ENCODE results near the gene CRTC1.
"Not testable (repeated sequence)": the region's sequence is repeated elsewhere in the genome, so short reads cannot be mapped to it uniquely, and the experiment has no call there.

The CRTC1 gene

DNA sequence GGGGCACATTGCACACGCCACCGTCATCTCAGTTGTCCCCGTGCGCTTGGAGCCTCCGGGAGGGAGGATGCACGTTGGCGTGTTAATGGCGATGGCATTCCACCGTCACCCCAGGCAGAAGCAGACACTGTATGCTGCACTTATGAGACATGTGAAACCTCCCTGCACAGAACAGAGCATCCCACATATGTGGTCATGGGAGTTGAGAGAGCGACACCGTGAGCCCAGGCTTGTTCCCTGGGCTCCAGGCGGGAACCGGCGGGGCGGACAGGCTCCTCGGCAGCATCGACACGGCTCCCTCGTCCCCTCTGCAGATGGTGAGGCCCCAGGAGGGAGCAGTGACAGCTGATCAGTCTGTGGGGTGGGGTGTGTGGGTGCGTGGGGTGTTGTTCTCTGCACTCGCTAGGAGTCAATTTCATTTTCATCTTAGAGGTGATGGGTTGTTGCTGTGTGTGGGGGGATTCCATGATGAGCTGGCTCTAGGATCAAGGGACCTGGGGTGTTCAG is 40.4 kb downstream of the CRTC1 start:
- in situ Hi-C loops (cut with HindIII; ENCODE audit: low sequenced_read_pairs) = no loop called here

DNA sequence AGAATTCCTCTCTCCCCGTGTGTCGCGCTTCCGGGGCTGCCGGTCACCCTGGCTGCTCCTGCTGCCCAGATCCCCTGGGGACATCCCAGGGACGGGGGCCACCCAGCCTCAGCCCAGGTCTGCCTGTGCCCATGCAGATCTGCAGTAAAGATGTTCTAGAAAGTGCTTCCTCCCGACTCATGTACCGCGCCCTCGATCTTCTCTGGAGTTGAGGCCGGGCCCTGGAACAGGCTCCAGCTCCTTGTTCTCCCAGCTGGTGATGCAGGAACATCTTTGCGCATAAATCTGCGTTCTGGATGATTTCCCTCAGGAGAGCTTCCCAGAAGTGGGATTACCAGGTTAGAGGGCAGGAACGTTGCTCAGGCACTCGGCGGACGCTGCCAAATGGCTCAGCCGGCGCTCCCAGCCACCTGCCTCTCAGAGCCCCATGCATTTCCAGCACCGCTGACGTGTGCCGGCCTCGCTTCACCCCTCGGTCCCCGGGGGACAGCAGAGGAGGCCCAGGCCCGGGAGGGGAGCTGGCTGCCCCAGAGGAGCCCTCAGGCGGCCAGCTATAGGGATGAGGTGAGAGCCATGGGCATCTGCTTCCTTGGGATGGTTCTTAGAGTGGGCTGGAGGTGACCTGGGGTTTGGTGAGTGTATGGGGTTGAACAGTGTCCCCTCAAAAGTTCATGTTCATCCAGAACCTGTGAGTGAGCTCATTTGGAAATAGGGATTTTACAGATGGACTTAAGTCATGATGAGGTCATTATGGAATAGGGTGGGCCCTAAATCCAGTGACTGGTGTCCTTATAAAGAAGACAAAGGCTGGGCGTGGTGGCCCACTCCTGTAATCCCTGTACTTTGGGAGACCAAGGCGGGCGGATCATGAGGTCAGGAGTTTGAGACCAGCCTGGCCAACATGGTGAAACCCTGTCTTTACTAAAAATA is 42.6 kb downstream of the CRTC1 start:
- in situ Hi-C loops (cut with HindIII; ENCODE audit: low sequenced_read_pairs) = no loop called here

DNA sequence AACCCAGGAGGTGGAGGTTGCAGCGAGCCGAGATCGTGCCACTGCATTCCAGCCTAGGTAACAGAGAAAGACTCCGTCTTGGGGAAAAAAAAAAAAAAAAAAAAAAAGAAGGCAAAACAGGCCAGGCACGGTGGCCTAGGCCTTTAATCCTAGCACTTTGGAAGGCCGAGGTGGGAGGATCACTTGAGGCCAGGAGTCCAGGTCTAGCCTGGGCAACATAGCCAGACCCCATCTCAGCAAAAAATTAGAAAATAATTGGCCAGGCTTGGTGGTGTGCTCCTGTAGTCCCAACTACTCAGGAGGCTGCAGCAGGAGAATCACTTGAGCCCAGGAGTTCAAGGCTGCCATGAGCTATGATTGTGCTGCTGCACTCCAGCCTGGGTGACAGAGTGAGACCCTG is 43.4 kb downstream of the CRTC1 start:
- in situ Hi-C loops (cut with HindIII; ENCODE audit: low sequenced_read_pairs) = no loop called here

DNA sequence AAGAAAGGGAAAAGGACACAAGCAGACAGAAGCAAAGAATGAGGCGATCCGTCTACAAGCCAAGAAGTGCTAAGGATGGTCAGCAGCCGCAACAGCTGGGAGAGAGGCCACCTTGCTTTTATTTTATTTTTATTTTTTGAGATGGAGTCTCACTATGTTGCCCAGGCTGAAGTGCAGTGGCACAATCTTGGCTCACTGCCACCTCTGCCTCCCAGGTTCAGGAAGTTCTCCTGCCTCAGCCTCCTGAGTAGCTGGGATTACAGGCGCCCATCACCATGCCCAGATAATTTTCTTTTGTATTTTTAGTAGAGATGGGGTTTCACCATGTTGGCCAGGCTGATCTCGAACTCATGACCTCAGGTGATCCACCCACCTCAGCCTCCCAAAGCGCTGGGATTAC is 44.1 kb downstream of the CRTC1 start:
- in situ Hi-C loops (cut with HindIII; ENCODE audit: low sequenced_read_pairs) = not testable (repeated sequence)

DNA sequence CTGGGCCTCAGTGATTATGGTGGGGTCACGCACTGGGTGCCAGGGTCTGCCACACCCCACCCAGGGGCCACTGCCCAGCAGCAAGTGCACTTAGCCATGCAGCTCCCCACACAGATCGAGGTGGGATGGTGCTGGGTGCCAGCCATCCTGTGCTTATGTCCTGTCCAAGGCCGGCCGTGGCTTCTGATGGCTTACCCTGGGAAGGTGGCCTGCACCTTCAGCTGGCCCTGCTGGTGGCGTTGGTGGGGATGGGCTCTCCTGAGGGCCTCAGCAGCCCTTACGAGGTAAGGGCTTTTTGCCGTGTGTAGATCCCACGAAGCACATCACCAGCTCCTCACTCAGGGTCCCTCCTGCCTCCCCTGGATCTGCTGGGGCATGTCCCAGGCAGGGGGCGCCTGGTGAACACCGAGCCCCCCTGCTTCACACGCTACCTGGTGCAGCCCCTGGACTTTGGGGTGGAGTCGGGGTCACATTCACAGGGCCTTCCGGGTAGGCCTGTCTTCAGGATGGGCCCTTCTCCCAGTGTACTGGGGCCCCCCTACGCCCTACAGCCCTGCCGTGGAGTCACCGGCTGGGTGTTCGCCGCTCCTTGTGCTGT is 46.6 kb downstream of the CRTC1 start:
- in situ Hi-C loops (cut with HindIII; ENCODE audit: low sequenced_read_pairs) = no loop called here

DNA sequence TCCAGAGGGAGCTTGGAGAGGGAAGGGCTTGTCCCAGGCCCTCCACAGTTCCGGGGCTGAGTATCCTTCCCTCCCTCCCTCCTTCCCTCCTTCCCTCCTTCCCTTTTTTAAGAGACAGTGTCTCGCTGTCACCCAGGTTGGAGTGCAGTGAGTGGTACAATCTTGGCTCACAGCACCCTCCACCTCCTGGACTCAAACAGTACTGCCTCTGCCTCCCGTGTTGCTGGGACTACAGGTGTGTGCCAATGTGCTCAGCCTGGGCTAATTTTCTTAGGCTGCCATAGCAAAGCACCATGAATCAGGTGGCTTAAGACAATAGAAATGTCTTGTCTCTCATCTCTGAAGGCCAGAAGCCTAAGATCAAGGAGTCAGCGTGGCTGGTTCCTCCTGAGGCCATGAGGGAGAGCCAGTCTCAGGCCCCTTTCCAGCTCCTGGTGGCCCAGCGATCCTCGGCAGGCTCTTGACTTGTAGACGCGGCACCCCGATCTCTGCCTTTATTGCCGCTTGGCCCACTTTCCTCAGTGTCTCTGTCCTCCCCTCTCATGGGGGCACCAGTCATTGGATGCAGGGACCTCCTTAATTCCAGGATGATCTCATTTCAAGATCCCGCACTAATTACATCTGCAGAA is 47.5 kb downstream of the CRTC1 start:
- in situ Hi-C loops (cut with HindIII; ENCODE audit: low sequenced_read_pairs) = no loop called here

DNA sequence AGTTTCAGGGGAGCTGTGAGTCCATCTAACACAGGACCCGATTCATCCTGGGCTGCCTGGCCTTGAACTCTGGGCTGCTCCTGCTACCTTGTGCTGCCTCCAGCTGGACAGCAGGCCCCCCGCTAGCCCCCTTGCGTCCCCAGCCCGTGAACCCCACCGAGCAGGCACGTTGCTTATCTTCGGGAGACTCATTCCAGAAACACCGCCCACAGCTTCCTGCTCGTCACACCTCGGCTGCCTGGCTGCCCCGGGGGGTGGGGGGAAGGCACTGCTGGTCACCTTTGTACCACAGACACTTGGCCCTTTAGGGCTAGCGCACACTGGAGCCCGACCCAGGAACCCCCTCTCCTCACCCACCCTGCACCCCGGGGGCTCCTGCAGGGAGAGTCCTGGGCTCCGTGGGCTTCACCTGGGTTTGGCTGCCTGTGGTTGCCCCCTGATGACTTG is 48.1 kb downstream of the CRTC1 start:
- in situ Hi-C loops (cut with HindIII; ENCODE audit: low sequenced_read_pairs) = no loop called here

DNA sequence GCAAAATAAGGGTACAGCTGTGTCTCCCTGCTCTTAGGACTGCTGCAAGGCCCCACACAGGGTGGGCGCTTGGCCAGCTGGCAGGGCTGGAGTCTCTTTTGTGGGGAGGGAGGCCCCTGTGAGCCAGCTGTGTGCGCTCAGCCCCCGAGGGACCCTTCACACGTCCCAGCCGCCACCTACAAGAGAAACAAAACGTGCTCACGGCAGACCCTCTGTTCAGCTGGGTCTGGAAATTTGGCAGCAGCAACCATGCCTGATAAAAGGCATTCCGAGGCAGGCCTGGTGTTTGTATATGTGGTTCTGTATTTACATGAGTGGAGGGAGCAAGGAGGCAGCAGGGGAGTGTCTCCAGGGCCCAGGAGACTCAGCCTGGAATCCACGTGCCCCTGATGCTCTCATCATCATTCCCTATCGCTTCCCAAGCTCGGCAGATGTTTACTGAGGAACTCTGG is 49.7 kb downstream of the CRTC1 start:
- in situ Hi-C loops (cut with HindIII; ENCODE audit: low sequenced_read_pairs) = no loop called here

DNA sequence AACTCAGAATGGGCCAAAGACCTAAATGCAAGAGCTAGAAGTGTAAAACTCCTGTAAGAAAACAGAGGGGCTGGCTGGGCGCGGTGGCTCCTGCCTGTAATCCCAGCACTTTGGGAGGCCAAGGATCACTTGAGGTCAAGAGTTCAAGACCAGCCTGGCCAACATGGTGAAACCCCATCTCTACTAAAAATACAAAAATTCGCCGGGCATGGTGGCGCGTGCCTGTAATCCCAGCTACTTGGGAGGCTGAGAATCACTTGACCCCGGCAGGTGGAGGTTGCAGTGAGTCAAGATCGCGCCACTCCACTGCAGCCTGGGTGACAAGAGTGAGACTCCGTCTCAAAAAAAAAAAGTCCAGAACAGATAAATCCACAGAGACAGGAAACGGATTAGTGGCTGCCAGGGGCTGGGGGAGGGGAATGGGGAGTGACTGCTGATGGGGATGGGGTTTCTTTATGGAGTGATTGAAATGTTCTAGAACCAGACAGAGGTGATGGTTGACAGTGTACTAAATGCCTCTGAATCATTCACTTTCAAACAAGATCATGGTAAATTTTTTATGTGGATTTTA is 50.4 kb downstream of the CRTC1 start:
- in situ Hi-C loops (cut with HindIII; ENCODE audit: low sequenced_read_pairs) = not testable (repeated sequence)

DNA sequence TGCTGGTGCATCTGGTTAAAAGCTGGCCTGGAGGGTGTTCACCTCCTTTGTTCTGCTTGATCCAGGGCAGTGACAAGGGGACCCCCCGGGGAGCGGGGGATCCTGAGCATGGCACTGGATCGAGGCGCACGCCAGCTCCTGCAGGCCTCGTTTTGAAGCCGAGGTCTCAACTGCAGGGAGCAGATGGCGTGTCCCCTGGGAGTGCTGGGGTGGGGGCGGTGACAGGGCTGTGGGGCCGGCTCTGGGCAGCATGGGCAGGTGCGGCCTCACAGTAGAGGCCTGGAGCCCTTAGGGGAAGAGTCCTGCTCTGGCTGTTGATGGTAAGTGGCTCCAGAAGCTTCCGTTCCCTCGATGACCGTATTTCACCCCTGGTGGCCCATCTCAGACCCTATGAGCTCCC is 51.8 kb downstream of the CRTC1 start:
- in situ Hi-C loops (cut with HindIII; ENCODE audit: low sequenced_read_pairs) = no loop called here

DNA sequence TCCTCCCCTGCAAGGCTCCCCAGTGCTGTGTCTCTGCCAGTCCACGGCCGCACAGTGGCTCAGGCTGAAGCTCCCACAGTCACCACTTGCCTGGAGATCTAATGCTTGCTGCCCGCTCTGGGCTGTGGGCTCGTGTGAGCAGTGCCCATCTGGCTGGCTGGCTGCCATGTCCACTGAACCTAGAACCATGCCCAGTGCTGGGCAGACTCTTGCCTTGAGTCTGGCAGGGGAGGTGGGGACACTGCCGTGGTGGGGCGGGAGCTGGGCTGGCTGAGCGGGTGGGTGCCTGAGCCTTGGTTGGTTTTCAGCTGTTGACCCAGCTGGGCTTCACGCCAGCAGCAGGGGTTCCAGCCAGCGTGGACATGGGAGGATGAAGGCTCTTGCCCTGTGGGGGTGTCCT is 52.3 kb downstream of the CRTC1 start:
- in situ Hi-C loops (cut with HindIII; ENCODE audit: low sequenced_read_pairs) = no loop called here

DNA sequence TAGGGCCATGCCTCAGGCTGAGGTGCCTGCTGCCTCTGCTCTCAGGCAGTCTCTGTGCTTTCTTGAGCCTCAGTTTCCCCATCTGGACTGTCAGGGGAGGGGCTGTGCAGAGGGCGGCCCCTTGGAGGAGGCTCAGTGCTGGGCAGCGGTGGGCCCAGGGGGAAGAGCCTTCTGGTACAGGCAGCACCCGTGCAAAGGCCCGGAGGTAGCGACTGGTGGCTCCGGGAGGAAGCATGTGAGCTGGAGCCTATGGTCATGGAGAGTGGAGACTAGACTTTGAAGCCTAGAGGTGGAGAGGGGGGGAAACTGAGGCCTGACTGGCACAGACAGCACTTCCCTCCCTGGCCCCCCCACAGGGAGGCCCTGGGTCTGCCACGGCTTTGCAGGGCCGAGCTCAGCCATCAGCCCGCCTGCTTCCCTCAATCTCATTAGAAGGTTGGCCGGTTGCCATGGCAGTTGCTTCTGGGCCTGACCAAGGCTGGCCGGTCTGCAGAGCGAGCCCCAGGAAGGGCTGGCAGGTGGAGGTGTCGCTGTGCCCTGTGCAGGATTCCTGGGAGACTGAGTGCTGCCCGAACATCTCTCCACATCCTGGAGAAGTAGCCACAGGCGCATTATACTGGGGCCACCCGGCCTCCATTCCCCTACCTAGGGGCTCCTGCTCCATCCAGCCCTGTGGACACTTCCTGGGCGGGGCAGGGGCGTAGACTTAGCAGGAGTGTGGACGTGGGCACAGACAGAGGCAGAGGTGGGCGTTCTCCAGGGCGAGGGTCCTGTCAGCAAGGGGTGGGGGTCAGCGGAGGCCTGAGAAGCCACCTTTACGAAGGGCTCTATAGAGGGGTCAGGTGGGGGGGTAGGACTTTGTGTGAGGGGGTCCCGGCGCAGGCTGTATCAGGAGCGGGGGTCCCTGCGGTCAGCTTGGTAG is 53.2 kb downstream of the CRTC1 start:
- in situ Hi-C loops (cut with HindIII; ENCODE audit: low sequenced_read_pairs) = no loop called here

DNA sequence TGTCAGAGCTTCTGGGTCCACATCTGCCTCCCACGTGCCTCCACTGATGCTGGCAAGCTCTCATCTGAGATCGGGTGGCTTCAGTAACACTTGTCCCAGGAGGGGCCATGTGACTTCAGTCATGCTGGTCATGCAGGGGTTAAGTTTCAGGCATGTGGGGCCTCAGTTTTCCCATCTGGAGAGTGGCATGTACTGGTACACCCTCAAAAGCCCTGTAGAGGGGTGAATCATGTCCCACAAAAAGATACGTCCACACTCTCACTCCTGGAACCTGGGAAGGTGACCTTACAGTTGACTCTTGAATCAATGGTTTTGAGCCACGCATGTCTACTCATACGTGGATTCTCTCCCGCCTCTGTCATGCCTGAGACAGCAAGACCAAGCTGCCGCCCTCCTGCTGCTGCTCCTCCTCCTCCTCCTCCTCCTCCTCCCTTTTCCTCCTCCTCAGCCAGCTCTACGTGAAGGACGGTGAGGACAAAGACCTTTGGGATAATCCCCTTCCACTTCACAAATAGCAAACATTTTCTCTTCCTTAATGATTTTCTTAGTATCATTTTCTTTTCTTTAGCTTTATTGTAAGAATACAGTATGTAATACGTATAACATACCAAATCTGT is 54.0 kb downstream of the CRTC1 start:
- in situ Hi-C loops (cut with HindIII; ENCODE audit: low sequenced_read_pairs) = no loop called here

DNA sequence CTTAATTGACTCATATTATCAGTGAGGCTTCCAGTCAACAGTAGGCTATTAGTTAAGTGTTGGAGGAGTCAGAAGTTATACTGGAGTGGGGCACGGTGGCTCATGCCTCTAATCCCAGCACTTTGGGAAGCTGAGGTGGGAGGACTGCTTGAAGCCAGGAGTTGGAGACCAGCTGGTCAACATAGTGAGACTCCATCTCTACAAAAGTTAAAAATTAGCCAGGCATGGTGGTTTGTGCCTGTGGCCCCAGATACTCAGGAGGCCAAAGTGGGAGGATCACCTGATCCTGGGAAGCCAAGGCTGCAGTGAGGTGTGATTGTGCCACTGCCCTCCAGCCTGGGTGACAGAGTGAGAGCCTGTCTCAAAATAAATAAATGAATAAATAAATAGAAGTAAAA is 54.5 kb downstream of the CRTC1 start:
- in situ Hi-C loops (cut with HindIII; ENCODE audit: low sequenced_read_pairs) = no loop called here

DNA sequence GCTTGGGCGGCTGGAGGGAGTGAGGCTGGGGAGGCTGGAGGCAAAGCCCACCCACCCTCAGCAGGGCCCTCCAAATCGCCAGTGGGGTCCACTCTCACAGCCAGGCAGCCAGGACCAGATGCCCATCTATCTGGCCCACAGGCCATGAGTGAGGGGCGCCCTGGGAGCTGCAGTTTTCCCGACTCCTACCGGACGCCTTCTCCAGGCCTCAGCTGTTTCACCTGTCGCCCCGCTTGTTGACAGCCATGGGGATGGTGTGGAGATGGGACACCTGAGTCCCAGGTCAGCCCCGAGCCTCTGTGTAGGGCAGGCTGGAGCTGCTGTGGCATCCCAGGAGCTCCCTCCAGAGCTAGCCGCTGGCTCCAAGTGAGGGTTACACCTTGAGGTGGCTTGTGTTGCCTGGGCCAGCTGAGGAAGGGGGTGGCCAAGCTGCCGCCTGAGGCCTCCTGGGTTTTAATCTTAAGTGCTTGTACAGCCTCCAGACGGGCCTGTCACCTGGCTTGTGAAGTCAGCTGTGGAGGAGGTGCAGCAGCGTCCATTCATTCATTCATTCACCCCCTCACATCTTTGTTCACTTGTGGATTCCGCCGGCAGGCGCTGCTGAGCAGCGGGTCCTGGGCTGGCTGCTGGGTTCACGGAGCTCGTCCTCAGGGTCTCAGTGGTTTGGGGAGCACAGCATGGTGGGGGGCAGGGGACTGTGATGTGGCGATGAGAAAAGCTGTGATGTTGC is 55.6 kb downstream of the CRTC1 start:
- in situ Hi-C loops (cut with HindIII; ENCODE audit: low sequenced_read_pairs) = no loop called here

DNA sequence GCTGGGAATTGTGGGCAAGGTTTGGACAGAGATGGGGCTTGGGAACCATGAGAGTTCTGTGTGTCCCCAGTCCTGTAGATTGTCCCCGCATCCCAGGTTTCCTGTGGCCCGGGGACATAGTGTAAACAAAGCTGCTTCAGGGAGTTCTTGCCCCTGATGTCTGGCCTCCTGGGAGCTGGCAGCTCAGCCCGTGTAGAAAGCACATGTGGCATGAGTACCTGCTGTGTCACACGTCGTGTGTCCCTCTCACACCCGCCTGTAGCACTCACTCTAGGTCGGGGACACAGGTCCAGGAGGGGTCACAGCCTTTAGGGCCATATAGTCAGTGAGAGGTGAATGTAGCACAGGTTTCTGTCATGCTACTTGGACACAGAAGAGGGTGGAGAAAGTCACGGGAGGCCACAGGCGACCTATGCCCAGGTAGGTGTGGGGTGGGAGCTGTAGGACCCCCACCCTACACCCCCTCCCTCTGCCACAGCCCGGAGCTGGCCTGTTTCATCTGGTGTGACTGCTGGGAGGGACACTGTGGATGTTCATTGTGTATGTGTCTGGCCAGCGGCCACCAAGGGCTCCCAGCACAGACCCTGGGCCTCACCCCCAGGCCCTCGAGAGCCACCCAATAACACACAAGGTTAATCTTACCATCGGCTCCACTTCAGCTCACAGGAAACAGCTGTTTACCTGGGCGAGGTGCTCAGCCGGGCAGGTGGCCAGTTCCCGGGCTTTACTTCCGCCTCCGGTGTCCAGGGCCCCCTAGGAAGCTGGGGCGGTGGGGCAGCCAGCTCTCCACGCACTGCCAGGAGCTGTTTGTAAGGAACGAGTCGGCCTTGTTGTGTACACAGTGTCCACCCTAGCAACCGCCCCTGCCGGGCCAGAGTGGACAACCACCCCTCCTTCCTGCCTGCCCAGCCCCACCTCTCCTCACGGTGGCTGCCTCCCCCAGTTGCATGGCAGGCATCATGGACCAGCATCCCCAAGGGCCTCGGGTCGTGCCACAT is 57.9 kb downstream of the CRTC1 start:
- in situ Hi-C loops (cut with HindIII; ENCODE audit: low sequenced_read_pairs) = no loop called here

DNA sequence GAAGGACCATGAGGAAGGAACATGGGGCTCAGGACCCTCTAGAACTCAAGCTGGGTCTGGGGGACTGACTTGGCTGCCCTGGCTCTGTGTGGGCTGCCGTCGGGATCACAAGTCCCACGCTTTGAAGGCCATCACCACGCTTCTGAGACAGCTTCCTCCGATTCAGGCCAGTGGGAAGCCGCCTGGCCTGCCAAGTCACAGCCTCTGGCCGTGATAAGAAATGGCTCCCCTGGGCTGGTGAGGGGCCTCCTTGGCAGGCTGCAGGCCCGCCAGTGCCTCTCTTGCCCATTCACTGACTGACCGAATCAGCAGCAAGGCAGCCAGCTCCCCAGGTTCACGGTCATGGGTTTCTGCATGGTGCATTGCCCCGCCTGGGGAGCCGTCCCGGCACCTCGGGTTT is 58.8 kb downstream of the CRTC1 start:
- in situ Hi-C loops (cut with HindIII; ENCODE audit: low sequenced_read_pairs) = no loop called here

Data from endothelial cell of hepatic sinusoid (primary cell).